SU-DHL-6 (cell line): Measurements from ENCODE around the gene SLC6A13.
"Not testable (repeated sequence)": the region's sequence is repeated elsewhere in the genome, so short reads cannot be mapped to it uniquely, and the experiment has no call there.

Experiments
- EZH2phosphoT487 ChIP-seq: fragments of 200-600 bp; sonication (generic), shearing (Covaris generic); conservative IDR thresholded peaks from 2 replicates; pipeline ENCODE4 v1.6.1; 2018; ENCODE audit warnings: mild to moderate bottlenecking, antibody characterized with exemption, low read length, moderate library complexity, mixed read lengths
- TF ChIP-seq, protein P1 (sequence below): fragments of 200-600 bp; sonication (generic); IDR thresholded peaks from one replicate; pipeline ENCODE4 v1.5.1; 2017; ENCODE audit warnings: antibody characterized with exemption, mild to moderate bottlenecking, low read length, moderate library complexity; ENCODE audit not compliant: insufficient read depth, poor library complexity, severe bottlenecking

DNA sequence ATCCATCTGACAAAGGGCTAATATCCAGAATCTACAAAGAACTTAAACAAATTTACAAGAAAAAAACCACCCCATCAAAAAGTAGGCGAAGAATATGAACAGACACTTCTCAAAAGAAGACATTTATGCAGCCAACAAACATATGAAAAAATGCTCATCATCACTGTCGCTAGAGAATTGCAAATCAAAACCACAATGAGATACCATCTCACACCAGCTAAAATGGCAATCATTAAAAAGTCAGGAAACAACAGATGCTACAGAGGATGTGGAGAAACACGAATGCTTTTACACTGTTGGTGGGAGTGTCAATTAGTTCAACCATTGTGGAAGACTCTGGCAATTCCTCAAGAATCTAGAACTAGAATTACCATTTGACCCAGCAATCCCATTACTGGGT lies 40.1 kb upstream of the SLC6A13 start:
- TF ChIP-seq, protein P1, sequence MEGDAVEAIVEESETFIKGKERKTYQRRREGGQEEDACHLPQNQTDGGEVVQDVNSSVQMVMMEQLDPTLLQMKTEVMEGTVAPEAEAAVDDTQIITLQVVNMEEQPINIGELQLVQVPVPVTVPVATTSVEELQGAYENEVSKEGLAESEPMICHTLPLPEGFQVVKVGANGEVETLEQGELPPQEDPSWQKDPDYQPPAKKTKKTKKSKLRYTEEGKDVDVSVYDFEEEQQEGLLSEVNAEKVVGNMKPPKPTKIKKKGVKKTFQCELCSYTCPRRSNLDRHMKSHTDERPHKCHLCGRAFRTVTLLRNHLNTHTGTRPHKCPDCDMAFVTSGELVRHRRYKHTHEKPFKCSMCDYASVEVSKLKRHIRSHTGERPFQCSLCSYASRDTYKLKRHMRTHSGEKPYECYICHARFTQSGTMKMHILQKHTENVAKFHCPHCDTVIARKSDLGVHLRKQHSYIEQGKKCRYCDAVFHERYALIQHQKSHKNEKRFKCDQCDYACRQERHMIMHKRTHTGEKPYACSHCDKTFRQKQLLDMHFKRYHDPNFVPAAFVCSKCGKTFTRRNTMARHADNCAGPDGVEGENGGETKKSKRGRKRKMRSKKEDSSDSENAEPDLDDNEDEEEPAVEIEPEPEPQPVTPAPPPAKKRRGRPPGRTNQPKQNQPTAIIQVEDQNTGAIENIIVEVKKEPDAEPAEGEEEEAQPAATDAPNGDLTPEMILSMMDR: not testable (repeated sequence)
- not testable (repeated sequence) for TF ChIP-seq EZH2phosphoT487
